Stimulated activated CD8-positive, alpha-beta memory T cell treated with anti-CD3 and anti-CD28 coated beads, Interleukin-12 subunit alpha, Interleukin-12 subunit beta, amount 100 ng/mL, for 1 hour (primary cell): Measurements from ENCODE around the gene SLC39A12.
"Not testable (repeated sequence)": the region's sequence is repeated elsewhere in the genome, so short reads cannot be mapped to it uniquely, and the experiment has no call there.

ENCODE experiments used
- DNase-seq: peaks from one replicate; pipeline ENCODE4 v3.0.0-alpha.2; 2020; ENCODE audit warnings: low read depth

SLC39A12 gene

DNA sequence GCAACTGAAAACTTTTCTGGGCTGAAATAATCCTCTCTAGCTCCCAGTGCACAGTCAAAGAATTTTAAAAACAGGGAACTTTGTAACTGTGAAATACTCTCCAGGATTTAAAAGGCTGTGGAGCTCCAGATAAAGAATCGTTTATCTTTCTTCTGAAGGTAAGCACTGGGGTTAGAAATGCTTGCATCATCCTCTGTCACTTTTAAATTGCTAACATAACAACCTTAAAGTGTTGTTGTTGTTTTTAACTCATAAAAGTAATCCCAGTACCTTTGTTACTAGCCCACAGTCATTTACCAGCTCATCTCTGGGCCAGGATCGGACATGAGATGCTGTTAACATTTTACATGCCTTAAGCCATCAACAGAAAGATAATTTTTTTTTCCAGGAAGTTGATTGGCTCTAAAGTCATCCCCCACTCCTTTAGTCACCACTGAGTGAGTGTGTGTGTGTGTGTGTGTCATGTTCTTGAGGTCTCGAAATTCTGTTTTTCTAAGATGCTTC, at the start of gene SLC39A12:
Gene SLC39A12 (plus strand): TSS at position 51 of the 504 bp plus-strand sequence. CDS start 1,359 bp downstream, outside the sequence.
- DNase-seq = no peak

DNA sequence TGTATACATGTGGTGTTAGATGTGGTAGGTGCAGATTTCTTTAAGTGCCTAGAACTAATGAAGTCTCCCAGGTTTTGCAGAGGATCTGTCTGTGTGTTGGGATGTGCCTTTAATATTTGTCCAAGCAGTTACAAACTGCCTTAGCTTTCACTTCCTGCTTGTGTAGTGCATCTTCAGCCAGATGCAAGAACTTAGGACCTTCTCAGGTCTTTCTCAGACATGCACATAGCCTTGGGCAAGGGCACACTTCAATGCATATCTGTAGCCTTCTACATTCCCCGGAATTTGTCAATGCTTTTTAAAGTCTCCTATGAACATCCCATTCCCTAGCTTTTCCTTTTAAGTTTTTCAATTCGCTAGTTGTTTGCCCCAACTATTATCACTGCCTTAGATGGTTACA, 47.2 kb upstream of the SLC39A12 start:
- no peak for DNase-seq

GRCh38 chr10:17905491-17905890, 46.2 kb upstream of the SLC39A12 start:
- no peak for DNase-seq

DNA sequence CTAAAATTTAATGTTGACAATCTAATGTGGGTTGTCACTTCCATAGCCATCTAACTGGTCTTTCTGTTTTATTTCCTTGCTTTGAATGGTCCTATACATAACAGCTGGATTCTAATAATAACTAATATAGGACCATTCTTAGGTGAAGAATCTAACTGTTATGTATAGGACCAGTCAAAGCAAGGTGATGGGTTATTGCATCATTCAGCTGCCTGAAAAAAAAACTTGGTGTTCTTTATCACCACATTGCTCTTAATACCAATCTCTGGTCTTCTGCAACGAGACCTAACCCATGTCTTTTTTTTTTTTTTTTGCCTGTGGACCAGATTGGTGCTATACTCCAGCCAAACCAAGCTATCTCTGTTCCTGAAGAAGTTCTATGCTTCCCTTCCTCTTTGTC, 45.7 kb upstream of the SLC39A12 start:
- no peak for DNase-seq

DNA sequence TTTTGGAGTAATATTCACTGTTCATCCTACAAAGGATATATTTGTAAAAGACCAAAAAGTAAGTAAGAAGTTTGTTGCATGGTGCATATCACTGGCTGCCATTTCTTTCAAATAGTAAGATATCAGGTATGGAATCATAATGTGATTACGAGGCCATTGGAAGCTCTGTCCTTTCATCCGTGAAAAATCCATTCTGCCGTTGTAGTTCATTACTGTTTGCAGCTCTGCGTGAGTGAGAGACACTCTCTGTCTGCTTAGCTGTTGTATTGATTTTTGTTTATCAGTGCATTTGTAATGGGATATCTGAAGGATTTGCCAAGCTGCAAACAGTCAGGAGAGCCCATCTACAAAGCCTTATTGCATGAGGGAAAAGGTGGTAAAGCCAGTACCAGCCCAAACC, 44.1 kb upstream of the SLC39A12 start:
- no peak for DNase-seq

DNA sequence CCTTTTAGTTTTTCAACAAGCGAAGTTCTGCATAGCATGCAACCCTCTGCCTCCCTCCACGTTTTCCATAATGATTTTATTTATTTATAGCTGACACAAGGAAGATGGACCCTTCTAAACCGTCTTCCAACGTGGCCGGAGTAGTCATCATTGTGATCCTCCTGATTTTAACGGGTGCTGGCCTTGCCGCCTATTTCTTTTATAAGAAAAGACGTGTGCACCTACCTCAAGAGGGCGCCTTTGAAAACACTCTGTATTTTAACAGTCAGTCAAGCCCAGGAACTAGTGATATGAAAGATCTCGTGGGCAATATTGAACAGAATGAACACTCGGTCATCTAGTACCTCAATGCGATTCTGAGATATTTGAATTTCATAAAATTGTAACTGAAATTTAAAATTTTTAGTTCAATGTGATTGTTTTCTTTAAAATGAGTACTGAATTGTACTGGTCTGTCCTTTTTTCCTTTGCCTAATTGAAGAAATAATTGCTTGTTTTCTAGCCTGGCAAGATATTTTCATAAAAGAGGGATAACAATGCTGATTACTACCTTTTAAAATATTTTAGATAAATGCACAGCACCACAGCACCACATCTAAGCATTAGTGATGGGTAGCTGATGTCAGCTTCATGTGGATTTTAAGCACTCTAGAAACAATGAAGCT, 41.5 kb upstream of the SLC39A12 start:
- no peak for DNase-seq

DNA sequence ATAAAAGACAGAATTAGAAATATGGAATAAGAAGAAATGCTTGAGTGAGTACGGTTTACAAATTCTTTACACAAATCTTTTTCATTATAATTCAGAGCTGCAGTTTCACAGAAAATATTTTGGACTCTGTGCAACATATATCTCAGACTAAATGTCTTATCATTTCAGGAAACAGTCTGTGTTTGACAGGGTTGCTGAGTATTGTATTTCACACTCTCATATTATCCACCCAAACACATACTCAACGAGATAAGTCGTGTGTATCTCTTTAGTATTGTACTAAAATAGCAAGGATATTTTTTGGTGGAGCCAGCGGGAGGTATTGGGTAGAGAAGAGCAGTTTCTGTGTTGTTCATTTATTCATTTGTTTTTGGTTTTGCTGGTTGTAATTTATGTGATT, 39.0 kb upstream of the SLC39A12 start:
- no peak for DNase-seq

- DNase-seq = no peak
These were observed 38.1 kb upstream of the SLC39A12 start for GRCh38 chr10:17913604-17914003.

DNA sequence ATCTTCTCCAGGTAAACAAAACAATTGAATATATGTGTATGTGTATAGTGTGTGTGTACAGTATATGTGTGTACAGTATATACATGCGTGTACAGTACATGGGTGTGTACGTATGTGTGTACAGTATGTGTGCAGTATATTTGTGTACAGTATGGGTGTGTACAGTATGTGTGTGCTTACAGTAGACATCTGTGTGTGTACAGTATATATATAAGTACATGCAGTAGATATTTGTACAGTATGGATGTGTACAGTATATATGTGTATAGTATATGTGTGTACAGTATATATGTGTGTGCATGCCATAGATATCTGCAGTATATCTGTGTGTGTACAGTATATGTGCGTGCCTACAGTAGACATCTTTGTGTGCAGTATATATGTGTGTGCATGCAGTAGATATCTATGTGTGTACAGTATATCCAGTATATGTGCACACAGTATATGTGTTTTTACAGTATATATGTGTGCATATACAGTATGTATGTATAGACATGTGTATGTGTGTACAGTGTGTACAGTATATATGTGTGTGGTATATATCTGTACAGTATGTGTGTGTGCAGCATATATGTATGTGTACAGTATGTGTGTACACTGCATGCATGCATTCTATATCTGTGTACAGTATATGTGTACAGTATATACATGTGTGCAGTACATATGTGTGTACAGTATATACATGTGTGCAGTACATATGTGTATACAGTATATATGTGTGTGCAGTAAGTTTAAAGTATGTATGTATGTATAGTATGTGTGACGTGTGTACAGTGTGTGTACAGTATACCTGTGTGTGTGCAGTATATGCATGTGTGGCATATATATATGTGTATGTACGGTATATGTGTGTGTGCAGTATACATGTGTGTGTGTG, 37.3 kb upstream of the SLC39A12 start:
- DNase-seq = no peak

DNA sequence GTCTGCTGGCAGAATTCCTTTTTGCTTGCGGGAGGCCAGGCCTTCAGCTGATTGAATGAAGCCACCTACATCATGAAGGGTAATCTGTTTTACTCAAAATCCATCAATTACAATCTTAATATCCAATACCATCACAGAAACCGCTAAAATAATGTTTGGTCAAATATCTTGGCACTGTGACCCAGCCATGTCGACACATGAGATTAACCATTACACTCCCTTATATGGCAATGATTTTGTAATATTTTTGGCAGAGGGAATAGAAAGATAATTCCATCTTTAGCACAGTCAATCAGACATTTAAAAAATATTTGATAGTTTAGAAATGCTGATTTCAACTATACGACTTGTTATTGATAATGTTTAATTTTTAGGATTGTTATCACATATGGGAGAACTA, 36.5 kb upstream of the SLC39A12 start:
- no peak for DNase-seq

DNA sequence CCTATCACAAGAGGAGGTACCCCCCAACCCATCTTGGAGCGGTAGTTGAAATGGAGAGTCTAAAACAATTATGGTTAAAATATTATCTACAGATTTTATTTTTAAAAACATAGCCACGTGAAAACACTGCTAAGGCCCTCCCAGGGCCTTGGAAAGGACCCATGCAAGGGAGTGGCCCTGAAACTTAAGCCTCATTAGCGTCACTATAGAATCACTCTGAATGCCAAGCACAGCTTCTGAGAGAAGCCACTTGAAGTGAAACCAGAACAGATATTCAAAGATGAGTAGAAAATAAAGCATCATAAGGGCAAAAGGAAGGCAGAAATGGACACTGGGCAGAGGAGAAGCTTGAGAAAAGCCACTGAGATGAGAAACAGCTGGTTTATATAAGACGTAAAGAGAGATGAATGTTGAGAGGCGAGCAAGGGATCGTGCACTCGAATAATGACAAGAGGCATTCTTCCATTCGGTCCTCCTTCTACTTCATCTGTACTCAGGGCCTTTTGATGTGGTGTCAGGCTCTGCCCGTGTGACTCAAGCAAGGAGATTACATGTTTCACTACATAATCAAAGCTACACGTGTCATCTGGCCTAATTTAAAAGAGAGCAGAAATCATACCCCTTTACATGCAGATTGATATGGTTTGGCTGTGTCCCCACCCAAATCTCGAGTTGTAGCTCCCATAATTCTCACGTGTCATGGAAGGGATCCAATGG, 33.4 kb upstream of the SLC39A12 start:
- DNase-seq = no peak

- DNase-seq = no peak
These were observed 30.3 kb upstream of the SLC39A12 start for GRCh38 chr10:17921378-17921777.

DNA sequence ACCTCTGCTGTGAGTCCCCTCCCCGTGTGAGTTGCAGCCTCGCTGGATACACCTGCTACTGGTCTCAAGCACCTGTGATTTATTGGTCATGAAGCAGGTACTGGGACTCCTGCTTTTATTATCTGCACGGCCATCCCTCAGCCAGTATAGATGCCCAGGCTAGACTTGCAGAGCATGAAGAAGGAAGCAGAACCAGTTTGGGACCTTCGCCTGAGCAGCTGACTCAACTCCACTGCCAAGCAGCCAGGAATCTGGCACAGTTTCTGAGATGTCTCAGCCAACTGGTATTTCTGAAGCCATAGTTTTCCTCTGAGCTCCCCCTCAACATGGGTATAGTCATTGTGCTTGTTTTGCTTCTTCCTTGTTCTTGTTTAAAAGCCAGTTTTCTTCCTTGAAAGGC, 28.0 kb upstream of the SLC39A12 start:
- DNase-seq = no peak

GRCh38 chr10:17943033-17943745, 8.5 kb upstream of the SLC39A12 start:
- DNase-seq = no peak

GRCh38 chr10:17950269-17950668, 1.4 kb upstream of the SLC39A12 start:
- DNase-seq = not testable (repeated sequence)

GRCh38 chr10:17950726-17951125, 992 bp upstream of the SLC39A12 start:
- DNase-seq = no peak

DNA sequence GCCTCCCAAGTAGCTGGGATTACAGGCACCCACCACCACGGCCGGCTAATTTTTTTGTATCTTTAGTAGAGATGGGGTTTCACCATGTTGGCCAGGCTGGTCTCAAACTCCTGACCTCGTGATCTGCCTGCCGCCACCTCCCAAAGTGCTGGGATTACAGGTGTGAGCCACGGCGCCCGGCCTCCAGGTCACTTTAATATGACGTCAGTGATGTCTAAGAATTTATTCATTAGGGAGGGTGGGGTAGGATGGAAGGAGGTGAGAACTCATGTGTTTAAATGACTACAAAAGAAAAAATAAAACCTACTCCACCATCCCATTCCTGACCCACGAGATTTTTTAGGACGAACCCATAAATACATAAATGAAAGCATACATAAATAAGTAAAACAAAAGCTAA, 2.7 kb downstream of the SLC39A12 start:
- DNase-seq = not testable (repeated sequence)

- DNase-seq = no peak
These were observed 3.1 kb downstream of the SLC39A12 start for GRCh38 chr10:17954861-17955260.

DNA sequence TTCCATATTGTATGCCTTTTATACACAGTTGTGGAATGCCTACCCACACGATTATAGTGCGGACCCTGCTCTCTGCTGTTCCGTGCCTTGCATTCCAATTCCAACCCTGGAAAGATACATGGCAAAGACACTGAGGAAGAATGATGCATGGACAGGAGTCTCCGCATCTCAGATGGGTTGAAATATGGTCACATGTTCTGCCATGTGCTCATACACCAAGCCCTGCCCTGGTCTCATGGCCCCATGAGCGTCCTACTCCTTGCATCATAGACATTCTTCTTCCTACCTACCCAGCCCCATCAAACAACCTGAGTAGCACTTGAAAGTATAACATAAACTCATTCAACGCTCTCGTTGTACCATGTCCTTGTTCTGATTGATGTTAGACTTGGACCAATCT, 6.3 kb downstream of the SLC39A12 start:
- DNase-seq = no peak

- DNase-seq = no peak
These were observed 8.2 kb downstream of the SLC39A12 start for GRCh38 chr10:17959870-17960269.

DNA sequence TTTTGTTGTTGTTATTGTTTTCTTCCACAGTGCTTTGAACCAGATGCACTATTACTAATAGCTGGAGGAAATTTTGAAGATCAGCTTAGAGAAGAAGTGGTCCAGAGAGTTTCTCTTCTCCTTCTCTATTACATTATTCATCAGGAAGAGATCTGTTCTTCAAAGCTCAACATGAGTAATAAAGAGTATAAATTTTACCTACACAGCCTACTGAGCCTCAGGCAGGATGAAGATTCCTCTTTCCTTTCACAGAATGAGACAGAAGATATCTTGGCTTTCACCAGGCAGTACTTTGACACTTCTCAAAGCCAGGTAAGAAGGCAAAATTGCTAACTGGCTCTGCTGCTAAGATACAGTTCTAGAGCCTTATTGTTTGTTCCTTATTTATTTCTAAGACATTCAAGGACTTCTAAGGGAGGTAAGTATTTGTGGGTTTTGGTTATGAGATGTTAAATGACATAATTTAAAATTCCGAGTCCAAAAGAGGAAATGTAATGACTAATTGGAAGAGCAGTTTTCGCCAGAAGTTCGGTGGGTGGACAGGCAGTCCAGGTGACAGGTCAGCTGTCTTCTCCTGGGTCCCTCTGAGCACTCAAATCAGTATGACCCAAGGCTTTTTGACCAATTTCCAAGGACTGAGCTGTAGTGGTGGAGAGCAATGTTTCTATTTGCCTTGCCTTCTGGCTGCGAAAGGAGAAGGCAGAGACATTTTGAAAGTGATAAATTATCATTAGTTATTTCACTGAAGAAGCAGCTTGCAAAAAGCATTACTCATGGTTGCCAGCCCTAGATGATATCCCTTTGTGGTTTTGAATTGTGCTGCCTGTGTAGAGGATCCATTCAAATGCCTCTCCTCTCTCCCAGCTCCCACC, 10.1 kb downstream of the SLC39A12 start:
- DNase-seq = no peak
